GM18519 (cell line): Measurements from ENCODE around the gene RNF133.
"Not testable (repeated sequence)": the region's sequence is repeated elsewhere in the genome, so short reads cannot be mapped to it uniquely, and the experiment has no call there.

Experiments used
- ATAC-seq: cut with Tn5 transposase; IDR thresholded peaks from one replicate; pipeline ENCODE4 v1.9.1; 2021; ENCODE audit warnings: mild to moderate bottlenecking, moderate library complexity; ENCODE audit not compliant: unreplicated experiment, low FRiP score

The RNF133 gene

DNA sequence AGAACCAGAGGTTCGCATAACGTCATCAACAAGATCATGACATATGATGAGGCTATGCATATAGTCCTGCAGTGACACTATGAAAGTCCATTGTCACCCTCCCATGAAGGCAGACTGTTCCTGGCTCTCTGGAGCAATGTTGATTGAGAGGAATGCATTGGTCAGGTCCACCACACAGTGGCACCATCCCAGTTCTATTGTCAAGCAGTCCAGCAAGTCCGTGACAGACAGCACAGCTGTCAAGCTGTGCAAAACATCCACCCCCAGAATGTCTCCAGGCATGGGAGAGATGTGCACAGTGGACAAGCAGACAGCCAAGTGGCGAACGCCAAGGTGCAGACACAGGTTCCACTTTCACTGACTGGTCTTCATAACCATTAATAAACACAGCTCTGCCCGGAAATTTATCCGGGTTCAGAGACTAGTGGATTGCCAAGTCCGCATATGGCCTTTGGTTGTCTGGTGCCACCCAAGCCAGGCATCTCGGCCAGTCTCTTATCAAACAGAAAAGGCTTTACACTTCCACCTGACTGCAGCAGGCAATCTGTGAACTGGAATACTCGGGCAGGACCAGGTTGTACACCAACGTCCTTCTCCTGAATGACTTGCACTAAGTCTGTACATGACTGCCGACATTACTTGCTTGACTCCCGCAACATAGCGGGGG lies 7.2 kb downstream of the RNF133 start:
- no peak for ATAC-seq

DNA sequence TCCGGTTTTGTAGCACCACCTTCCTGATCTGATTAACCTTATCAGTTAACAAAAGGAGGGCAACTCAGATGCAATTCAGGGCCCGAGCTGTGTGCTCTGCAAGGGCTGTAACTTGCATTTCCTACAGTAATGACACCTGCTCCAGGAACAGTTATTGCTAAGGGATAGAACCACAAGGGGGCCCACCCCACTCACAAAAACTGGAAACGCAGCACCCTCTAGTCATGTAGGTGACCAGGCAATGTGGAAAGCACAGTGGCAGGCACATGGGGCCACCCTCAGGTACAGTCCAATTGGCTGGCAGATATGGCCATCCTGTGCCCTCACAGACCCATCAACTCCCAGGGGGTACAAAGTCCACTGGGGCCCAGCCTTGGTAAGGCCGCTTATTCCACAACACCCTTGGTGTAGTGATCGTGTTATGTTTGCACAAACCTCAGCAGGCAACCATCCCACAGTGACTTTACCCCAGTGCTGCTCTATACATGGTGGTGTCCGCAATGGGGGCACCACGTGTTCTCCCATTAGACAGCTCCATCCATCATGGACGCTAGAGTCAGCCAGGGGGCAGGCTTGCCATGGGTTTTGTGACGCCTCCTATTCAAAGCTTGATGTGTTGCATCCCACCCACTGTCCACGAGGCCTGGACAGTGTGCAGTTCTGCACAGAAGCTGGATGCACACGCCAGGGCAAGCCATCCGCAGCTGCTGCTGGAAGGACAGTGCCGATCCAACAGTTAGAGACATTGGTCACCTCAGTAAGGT lies 9.4 kb downstream of the RNF133 start:
- ATAC-seq: no peak

DNA sequence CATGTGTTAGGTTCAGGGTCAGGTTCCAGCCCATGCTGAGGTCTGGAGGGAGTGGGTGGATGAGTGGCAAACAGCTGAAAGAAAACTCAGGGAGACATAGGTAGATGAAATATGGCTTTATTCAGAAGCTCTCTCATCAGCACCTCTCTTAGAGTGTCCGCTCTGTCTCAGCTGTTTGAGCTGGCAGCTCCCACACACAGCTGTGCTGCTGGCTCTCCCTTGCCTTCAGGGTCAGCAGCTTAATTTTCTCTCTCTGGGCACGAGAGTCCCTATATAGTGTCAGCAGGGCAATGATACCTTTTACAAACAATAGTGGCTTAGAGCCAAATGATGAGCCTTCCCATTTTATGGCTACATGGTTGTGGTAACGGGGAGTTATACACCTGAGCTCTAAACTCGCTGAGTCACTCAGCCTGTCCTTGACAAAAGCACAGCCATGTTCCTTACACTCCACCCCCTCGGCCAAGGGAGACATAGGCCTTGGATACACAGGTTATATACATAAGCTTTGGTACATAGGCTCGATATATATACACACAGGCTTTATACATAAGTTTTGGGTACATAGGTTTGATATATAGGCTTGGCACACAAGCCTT lies 10.4 kb downstream of the RNF133 start:
- ATAC-seq: no peak

DNA sequence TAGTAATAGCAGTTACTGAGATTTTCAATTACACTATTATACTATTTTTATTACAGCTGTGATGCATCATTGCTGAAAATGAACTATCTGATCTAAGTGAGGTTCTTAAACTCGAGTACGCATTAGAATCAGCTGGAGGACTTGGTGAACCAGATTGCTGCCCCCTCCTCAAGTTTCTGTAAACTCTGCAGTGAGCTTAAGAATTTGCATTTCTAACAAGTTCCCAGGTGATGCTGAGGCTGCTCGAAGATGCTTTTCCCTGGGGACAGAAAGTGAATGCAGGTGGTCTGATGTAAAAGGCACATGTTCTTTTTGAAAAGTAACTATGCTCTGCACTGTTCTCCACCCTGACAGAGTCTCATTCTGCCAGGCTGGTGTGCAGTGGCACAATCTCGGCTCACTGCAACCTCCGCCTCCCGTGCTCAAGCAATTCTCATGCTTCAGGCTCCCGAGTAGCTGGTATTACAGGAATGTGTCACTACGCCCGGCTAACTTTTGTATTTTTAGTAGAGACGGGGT lies 12.5 kb downstream of the RNF133 start:
- no peak for ATAC-seq

DNA sequence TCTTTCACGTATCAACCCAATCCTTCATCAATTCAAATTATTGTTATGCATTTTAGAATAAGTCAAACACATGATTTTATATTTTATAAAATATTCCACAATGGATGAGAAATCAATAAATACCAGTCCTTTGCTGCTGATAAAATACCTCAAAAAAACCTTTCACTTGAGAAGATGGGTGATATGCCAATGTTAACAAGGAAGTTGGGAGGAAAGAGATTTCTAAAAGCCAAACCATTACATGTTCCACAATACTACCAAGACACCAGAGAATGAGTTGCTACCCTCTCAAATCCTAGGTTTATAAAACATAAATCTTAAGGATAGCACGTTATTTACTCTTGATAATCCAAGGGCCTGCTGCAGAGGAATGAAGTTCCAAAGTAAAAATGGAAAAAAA lies 14.4 kb downstream of the RNF133 start:
- ATAC-seq: no peak

DNA sequence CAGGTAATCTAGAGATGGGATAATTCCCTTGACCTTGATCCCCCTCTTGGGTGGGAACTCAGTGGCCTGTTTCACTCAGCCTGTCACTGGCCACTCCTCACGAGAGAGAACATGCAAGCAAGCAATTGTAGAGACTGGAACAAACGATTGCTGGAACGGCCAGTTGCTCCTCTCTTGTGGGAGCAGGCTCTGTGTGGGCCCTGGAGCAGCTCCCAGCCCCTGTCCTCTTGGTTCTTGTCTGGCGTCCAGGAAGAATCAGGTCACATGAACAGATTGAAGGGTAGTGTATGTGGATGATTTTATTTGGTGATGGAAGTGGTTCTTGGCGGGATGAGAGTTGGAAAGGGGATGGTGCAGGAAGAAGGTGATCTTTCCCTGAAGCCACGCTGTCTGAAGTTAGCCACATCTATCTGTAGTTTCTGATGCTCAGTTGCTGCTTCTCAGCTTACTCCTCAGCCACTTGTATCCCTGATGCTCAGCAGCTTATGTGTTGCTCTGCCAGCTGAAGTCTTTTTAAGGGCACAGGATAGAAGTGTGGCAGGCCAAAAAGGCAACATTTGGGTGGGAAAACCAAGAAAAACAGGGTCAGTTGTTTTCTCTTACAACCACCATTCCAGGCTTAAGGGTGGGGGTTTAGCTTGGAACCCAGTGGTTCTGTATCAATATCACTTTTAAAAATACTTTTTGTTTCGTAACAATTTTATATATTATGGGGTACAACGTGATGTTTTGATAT lies 15.9 kb downstream of the RNF133 start:
- ATAC-seq: no peak

DNA sequence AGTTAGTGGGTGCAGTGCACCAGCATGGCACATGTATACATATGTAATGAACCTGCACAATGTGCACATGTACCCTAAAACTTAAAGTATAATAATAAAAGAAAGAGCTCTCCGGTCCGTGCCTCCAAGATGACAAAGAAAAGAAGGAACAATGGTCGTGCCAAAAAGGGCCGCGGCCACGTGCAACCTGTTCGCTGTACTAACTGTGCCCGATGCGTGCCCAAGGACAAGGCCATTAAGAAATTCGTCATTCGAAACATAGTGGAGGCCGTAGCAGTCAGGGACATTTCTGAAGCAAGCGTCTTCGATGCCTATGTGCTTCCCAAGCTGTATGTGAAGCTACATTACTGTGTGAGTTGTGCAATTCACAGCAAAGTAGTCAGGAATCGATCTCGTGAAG lies 17.7 kb downstream of the RNF133 start:
- not testable (repeated sequence) for ATAC-seq

DNA sequence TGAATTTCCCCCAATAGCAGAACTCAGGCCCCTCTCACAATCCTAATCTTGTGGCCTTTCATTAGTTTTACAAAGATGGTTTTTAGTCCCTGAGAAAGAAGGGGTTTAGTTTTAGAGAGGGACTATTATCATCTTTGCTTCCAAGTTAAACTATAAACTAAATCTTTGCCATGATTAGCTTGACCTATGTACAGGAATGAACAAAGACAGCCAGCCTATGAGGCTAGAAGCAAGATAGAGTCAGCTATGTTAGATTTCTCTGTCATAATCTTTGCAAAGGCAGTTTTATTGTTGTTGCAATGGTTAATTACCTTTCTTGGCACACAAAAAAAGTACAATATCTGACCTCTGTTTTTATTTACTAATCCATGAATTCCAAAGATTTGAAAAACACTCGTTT lies 19.1 kb downstream of the RNF133 start:
- ATAC-seq: no peak

DNA sequence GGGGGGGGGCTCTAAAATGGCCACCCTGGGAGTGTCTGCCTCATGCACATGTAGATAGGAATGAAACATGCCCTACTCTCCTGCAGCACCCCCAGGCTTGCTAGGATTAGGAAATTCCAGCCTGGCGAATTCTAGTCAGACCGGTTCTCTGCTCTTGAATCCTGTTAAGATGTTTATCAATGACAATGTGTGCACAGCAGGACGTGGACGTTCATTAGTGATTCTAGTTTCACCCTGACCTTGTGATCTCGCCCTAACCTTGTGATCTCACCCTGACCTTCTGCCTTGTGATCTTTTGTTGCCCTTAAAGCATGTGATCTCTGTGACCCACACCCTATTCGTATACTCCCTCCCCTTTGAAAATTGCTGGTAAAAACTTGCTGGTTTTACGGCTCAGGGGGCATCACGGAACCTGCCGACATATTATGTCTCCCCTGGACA lies 19.6 kb downstream of the RNF133 start:
- ATAC-seq: not testable (repeated sequence)

DNA sequence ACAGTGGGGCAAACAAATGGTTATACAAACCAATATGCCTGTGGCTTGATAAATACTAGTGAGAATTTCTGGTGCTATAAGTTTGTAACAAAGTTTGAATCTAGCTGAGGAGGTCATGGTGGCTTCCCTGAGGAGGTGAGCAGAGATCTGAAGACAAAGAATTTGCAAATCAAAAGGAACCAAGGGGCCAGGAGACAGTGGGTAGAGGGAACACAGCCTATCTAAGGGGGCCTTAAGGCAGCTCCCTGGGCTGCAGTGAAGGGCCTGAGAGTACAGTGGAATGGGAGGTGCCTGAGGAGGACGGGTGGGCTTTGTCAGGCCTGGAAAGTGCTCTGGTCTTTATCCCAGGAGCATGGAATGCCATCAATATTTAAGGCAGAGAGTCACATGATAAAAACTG lies 21.8 kb downstream of the RNF133 start:
- ATAC-seq: no peak

DNA sequence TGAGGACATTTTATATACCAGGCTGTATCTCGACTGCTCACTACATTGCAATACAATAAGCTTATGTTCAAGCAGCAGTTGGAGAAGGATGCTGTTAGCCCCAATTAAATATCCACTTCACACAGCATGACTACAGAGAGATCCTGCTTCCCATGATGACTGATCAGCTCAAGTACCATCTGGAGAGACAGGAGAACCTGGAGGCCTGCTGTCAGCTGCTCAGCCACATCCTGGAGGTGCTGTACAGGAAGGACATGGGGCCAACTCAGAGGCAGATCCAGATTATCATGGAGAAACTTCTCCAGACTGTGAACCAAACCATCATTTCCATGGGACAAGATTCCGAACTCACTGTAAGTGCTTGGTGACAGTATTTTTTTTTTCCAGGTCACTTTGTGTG lies 22.5 kb downstream of the RNF133 start:
- no peak for ATAC-seq

DNA sequence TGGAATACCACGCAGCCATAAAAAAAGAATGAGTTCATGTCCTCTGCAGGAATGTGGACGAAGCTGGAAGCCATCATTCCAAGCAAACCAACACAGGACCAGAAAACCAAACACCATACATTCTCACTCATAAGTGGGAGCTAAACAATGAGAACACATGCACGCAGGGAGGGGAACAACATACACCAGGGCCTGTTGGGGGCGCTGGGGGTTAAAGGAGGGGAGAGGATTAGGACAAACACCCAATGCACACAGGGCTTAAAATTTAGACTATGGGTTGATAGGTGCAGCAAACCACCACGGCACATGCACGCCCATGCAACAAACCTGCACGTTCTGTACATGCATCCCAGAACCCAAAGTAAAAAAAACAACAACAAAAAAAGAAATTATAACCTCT lies 23.3 kb downstream of the RNF133 start:
- no peak for ATAC-seq

DNA sequence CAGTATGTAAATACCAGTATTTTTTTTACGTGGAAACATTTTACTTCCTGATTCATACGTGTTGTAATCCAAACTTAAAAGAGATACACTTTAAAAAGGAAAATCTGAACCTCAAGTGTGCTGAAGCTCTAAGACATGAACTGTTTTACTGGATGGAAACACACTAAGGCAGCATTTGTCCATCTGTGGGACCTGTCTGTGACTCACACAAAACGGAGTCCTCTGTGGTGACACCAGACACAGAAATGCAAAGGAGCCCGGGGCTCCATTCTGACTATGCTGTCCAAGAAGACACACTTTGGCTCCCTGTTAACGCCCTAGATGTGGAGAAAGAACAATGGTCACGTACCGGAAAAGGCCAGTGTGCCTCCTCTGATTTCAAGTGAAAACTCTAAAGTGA lies 23.9 kb downstream of the RNF133 start:
- no peak for ATAC-seq

DNA sequence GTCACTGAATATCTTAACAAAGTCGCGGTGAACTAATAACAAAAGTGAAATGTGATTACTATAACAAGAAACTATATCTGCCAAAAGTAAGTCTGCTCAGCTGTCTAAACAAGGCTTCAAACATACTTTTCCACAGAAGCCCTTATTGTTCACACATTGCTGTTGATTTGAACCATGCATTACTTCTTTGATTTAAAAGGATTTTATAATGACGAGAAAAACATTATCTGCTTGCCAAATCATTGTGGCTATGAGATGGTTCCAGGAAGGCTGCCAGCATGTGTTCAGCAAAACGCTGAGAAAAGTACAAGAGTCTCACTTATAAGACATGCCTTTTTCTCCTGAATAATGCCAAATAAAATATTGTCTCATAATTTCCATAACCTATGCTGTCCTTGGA lies 24.4 kb downstream of the RNF133 start:
- ATAC-seq: no peak

DNA sequence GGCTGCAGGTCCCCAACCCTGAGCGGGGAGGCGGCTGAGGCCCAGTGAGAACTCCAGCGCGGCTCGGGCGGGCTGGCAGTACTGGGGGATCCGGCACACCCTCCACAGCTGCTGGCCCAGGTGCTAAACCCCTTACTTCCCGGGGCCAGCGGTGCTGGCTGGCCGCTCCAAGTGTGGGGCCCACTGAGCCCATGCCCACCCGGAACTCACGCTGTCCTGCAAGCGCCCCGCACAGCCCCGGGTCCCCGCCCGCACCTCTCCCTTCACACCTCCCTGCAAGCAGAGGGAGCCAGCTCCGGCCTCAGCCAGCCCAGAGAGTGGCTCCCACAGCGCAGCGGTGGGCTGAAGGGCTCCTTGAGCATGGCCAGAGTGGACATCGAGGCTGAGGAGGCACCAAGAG lies 25.0 kb downstream of the RNF133 start:
- ATAC-seq: no peak

DNA sequence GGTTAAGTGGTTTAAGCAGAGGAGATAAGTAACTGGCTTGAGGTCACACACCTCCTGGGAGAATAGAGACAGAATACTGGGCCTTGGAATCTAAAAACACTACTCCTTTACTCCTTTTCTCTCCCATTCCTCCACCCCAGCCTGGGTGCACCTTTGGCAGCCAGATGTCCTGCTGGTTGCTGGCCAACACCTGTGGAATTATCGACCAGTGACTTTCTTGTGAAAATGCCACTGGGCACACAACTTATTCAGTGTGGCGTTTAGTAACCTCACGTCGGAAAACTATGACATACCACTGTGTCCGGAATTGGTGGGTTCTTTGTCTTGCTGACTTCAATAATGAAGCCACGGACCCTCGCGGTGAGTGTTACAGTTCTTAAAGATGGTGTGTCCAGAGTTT lies 26.4 kb downstream of the RNF133 start:
- no peak for ATAC-seq

DNA sequence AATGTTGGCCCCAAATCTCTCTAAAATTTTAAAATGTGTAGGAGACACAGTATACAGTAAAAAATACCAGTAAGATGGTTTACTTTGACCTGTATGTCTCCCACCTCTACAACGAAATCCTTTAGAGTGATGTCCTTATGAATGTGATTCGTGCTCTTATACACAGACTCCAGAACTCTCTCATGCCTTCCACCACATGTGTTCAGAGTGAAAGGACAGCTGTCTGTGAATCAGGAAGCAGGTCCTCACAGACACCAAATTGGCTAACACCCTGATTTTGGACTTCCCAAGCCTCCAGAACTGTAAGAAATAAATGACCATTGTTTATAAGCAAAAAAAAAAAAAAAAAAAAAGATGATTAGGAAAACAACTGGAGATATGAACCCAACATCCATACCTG lies 35.2 kb downstream of the RNF133 start:
- ATAC-seq: no peak

DNA sequence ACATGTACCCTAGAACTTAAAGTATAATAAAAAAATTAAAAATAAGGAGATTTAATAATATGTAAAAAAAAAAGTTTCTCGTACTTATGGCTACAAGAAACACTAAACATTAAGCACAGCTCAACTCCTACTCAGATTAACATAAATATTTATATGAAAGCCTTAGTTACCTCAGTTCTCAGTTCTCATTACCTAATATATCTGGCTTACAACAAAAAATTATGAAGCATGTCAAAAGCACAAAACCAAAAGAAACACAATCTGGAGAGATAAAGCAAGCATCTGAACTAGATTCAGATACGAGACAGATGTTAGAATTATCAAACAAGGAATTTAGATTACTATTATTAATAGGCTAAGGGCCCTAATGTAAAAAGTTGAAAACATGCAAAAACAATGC lies 40.1 kb downstream of the RNF133 start:
- no peak for ATAC-seq

DNA sequence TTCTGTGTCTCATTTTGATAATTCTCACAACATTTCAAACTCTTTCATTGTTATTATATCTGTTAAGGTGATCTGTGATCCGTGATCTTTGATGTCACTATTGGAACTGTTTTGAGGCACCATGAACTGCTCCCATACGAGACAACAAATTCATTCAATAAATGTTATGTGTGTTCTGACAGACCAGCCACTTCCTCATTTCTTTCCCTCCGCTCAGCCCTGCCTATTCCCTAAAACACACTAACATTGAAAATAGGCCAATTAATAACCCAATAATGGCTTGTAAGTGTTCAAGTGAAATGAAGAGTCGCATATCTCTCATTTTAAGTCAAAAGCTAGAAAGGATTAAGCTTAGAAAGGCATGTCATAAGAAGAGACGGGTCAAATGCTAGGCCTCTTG lies 45.2 kb downstream of the RNF133 start:
- ATAC-seq: no peak

DNA sequence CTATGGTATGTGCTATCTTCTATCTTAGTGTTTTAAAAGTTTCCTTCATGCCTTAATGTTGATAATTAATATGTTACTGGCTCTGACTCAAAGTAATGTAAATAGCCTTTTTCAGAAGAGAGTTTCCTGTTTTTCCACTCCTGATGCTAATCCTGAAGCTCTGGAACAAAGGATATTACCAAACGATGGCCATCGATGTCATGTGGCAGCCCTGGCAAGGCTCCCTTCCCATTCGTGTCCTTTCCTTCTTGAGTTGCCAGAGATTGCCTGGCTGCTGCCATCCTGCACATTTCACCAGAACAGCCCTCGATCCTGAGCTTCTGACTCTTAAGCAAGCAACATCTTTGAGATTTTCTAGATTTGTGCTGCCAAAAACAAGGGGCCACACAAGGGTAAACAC lies 46.0 kb downstream of the RNF133 start:
- ATAC-seq: no peak

DNA sequence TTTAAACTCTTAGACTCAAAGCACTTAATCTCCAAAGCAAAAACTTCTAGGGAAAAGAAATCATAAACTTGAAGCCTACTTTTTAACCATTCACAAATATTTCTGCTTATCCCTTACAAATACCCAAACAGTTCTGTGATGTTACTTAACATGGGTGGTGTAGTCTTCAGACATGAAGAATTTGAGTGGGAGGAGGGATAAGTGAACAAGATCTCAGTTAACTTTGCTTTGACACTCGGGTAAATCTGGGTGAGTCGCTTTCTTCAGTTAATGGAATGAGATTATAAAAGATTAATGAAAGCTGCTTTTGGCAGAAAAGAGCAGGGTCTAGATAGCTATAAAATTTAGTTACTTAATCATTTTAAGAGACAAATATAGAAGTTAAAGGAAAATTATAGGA lies 47.5 kb downstream of the RNF133 start:
- no peak for ATAC-seq
